Activated CD4-positive, alpha-beta T cell treated with anti-CD3 and anti-CD28 coated beads for 24 hours (primary cell): ENCODE measurements around the gene SRGAP2C.
"Not testable (repeated sequence)": the region's sequence is repeated elsewhere in the genome, so short reads cannot be mapped to it uniquely, and the experiment has no call there.

ENCODE experiments used
- DNase-seq, 2 donors: peaks; one replicate each; pipeline ENCODE4 v3.0.0-alpha.2; 2020; ENCODE audit warnings: low read depth in 2 of 2

SRGAP2C gene

GRCh38 chr1:121226925-121227324 is 42.1 kb downstream of the SRGAP2C start:
- not testable (repeated sequence) for DNase-seq

GRCh38 chr1:121227544-121228330 is 43.0 kb downstream of the SRGAP2C start:
- DNase-seq = not testable (repeated sequence)

DNA sequence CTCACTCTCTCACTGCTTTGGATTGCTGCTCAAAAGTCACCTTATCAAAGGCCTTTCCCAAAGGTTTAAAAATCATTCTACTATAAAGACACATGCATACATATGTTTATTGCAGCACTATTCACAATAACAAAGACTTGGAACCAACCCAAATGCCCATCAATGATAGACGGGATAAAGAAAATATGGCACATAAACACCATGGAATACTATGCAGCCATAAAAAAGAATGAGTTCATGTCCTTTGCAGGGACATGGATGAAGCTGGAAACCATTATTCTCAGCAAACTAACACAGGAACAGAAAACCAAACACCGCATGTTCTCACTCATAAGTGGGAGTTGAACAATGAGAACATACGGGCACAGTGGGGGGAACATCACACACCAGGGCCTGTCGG is 45.9 kb downstream of the SRGAP2C start:
- not testable (repeated sequence) for DNase-seq

DNA sequence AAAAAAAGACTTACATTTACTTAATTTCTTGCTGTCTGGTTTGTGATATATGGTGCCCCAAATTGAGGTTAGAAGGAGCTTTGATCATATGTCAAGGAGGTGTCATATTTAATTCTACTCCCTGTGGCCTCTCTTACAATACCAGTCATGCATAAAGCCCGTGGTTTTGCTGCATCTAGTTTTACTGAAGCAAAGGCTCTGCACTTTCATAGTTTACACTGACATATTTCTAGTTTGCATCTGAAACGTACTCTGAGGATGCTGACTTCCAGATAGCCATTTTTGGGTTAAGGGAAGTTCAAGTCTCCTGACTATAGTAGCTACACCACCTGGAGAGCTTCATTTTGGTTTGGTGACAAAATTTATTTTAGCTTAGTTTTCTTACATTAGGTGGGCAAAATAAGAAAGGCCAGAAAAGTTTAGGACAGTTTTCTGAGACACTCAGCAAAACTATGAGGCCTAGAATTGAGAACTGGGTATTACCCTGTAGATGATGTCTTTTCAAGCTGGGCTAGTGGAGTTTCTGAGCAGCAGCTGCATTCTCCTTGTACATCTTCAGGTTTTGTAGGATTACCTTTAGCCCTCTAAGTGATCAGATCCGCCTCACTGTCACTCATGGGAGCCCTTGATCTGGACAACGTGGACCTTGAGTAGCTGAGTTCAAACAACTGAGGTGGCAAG is 47.8 kb downstream of the SRGAP2C start:
- DNase-seq = not testable (repeated sequence)

GRCh38 chr1:121234090-121234759 is 49.5 kb downstream of the SRGAP2C start:
- not testable (repeated sequence) for DNase-seq

- DNase-seq = not testable (repeated sequence)
Measured at GRCh38 chr1:121238384-121238783, 53.6 kb downstream of the SRGAP2C start.

DNA sequence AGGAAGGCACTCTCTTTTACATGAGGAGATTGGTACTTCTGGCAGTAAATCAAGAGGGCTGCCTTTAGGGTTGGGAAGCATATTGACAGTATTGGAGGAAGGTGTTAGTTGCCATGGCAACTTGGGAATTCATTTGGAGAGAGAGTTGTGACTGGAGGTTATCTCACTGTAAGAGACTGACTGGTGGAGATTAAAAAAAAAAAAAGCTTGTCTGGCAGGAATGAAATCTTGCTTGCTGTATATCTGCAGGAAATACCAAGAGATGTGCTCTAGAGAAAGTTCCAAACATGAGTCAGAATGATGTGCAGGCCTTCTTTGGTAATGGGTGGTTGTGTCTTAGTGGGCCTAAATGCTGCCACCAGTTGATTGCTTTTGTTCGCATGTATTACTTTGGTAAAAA is 59.1 kb downstream of the SRGAP2C start:
- DNase-seq = not testable (repeated sequence)

- DNase-seq = not testable (repeated sequence)
Measured at GRCh38 chr1:121246399-121246798, 61.6 kb downstream of the SRGAP2C start.

DNA sequence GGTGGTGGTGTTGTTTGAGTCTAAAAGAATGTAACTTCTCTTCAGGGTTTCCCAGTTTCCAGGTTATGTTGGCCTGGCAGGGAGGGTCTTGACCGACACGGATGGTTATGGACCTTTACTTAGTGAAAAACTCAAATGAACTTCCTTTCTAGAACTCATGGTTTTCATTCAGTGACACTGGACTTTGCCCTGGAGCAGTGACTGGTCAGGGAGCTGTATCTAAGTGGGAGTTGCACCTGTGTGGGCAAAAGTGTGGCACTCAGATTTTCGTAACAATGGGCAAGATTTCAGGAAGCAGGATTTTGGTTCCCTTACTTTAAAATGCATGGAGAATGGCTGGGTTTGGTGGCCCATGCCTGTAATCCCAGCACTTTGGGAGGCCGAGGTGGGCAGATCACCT is 67.9 kb downstream of the SRGAP2C start:
- not testable (repeated sequence) for DNase-seq

DNA sequence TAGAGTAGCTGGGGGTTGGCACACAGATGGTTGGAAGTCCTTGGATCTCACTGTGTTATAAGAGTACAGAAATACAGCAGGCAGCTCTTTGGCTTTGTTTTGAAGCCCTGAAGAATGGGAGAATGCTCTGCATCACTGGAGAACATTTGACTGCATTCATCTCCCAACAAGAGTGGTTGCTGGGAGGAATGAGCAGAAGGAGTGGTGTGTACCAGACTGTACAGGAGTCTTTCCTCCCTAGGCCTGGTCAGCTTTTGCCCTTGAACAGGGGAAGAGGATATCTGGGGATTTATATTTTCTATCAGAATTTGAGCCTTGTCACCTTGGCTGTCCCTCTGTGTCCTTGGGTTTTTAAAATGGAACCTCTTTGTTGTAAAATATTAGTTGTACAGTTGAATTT is 69.8 kb downstream of the SRGAP2C start:
- DNase-seq = not testable (repeated sequence)

GRCh38 chr1:121257632-121258031 is 72.9 kb downstream of the SRGAP2C start:
- DNase-seq = not testable (repeated sequence)

DNA sequence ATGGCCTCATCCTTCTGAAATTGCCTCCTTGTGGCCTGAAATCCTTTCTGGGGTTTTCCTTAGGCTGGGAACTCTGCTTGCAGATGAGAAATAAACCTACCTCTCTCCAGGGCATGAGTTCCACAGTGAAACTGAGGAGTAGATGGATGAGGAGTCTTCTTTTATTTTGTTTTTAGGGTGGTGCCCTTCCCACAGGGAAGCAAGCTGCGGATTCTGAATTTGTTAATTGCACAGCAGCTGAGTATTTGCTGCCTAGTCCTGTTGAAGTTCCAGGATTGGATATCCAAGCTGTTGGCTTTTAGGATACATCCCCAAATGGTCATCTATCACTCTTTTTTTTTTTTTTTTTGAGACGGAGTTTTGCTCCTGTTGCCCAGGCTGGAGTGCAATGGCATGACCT is 73.4 kb downstream of the SRGAP2C start:
- not testable (repeated sequence) for DNase-seq

DNA sequence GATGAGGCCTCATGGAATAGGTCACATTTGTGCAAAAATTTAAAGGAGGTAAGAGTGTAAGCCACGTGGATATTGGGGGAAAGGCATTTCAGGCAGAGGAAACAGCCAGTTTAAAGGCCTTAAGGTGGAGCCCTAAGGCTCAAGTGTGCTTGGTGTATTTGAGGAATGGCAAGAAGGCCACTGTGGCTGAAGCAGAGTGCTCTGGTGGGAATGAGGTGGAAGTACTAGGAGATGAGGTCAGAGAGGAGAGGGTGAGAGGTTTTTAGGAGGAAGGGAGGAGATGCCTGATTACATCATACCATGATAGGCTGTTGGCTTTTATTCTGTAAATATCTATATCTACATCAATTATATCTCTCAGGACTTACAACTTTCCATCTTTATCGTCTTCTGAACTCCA is 75.4 kb downstream of the SRGAP2C start:
- not testable (repeated sequence) for DNase-seq

GRCh38 chr1:121262163-121262562 is 77.4 kb downstream of the SRGAP2C start:
- DNase-seq = not testable (repeated sequence)

DNA sequence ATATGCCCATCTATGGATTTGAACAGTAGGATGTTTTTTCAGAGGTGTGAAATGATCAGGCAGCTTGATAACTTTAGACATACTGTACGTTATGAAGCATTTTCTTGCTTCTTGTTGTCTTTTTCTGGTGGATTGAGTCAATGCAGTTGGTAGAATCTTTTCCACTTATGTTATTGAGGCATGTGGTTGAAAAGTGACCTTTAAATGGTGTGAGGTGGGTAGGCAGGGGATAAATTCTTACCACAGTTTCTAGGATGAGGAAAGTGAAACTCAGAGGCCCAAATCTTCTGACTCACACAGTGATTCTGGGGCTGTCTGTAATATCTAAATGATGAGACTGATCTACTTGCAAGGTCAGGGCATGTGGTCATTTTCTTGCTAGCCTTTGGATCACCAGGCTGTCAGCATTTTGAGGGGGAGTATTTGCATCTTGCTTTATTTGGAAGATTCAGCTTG is 79.0 kb downstream of the SRGAP2C start:
- not testable (repeated sequence) for DNase-seq

DNA sequence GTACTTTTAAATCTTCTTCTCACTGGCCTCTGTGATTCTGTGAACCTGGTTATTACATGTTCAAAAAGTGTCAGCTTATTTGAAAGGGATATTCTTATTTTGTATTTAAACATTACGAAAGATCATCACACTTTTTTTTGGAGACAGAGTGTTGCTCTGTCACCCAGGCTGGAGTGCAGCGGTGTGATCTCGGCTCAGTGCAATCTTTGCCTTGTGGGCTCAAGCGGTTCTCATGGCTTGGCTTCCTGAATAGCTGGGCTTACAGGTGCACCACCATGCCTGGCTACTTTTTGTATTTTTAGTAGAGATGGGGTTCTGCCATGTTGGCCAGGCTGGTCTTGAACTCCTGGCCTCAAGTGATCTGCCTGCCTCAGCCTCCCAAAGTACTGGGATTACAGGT is 82.3 kb downstream of the SRGAP2C start:
- DNase-seq = not testable (repeated sequence)

GRCh38 chr1:121269309-121269708 is 84.5 kb downstream of the SRGAP2C start:
- not testable (repeated sequence) for DNase-seq

- not testable (repeated sequence) for DNase-seq
Measured at GRCh38 chr1:121269973-121270372, 85.2 kb downstream of the SRGAP2C start.

- not testable (repeated sequence) for DNase-seq
Measured at GRCh38 chr1:121271143-121271715, 86.5 kb downstream of the SRGAP2C start.

GRCh38 chr1:121275435-121275834 is 90.7 kb downstream of the SRGAP2C start:
- DNase-seq = not testable (repeated sequence)

- DNase-seq = not testable (repeated sequence)
Measured at GRCh38 chr1:121278202-121278601, 93.4 kb downstream of the SRGAP2C start.
